Hematopoietic multipotent progenitor cell treated with erythropoietin and hydrocortisone succinate and interleukin-3 and kit ligand, for 4 days (in vitro differentiated cells): ENCODE results near the gene AGMAT.
"Not testable (repeated sequence)": the region's sequence is repeated elsewhere in the genome, so short reads cannot be mapped to it uniquely, and the experiment has no call there.

Experiments
- DNase-seq: peaks from one replicate; pipeline ENCODE4 v3.0.0-alpha.2; 2015

AGMAT gene

DNA sequence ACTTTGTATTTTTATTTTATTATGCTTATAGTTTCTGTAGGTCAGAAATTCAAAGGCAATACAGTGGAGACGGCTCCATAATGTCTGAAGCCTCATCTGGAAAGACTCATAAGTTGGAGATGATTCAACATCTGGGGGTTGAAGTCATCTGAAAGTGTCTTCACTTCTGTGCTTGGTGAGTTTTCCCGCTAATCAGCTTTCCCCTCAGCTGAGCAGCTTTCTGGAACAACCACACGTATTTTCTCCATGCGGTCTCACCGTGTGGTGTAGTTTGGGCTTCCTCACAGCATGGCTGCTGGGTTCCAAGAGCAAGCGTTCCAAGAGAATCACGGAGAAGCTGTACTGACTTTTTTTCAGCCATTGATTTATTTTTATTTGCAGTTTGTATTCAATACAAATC is 24.8 kb upstream of the AGMAT start:
- no peak for DNase-seq

DNA sequence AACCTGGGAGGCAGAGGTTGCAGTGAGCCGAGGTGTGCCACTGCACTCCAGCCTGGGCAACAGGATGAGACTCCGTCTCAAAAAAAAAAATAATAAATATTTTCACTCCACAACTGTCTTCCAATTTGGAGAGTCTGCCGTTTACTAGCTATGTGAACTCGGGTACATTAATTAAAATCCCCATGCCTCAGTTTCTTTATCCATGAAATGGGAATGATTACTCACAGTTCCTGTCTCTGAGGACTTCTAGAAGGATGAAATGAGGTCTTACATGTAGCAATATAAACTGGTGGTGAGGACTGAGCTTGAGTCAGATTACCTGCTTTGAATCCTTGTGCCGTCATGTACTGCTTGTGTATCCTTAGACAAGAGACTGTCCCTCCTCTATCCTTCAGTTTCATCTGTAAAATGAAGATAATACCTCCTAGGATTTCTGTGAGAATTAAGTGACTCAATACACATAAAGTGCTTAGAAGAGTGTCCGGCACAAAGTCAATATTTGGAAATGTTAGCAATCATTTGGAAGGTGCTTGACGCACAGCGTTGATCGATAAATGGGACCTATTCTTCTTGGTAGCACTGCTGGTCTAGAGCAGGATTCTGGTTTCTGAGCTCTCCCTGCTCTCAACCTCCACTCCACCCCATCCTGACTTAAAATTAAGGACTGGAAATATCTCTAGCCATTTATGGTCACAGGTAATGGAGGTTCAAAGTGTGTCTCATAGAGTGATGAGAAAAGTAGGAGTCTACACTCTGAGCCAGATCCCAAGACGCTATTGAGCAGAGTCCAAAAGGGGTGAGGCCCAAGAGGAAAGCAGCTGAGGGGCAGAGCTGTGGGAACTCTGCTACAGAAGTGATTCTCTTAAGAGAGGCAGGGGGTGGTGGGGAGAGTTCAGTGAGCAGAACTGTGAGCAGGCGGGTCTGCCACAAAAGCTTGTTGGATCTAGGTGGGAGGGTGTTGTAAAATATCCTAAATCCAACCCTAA is 20.8 kb upstream of the AGMAT start:
- no peak for DNase-seq

DNA sequence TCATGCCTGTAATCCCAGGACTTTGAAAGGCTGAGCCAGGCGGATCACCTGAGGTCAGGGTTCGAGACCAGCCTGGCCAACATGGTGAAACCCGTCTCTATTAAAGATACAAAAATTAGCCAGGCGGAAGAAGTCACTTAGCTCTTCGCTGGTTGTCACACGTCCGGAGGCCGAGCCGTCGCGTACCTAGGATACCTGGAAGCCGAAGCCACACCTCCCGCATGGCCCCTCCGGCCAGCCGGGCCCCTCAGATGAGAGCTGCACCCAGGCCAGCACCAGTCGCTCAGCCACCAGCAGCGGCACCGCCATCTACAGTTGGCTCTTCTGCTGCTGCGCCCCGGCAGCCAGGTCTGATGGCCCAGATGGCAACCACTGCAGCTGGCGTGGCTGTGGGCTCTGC is 19.5 kb upstream of the AGMAT start:
- DNase-seq: not testable (repeated sequence)

DNA sequence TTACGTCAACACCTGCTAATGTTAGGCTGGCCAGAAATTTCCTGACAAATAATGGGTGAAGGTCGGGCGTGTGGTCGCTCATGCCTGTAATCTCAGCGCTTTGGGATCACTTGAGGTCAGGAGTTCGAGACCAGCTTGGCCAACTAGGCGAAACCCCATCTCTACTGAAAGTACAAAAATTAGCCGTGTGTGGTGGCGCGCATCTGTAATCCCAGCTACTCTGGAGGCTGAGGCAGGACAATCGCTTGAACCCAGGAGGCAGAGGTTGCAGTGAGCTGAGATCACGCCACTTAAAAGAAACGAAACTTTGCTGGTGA is 19.1 kb upstream of the AGMAT start:
- DNase-seq: not testable (repeated sequence)

DNA sequence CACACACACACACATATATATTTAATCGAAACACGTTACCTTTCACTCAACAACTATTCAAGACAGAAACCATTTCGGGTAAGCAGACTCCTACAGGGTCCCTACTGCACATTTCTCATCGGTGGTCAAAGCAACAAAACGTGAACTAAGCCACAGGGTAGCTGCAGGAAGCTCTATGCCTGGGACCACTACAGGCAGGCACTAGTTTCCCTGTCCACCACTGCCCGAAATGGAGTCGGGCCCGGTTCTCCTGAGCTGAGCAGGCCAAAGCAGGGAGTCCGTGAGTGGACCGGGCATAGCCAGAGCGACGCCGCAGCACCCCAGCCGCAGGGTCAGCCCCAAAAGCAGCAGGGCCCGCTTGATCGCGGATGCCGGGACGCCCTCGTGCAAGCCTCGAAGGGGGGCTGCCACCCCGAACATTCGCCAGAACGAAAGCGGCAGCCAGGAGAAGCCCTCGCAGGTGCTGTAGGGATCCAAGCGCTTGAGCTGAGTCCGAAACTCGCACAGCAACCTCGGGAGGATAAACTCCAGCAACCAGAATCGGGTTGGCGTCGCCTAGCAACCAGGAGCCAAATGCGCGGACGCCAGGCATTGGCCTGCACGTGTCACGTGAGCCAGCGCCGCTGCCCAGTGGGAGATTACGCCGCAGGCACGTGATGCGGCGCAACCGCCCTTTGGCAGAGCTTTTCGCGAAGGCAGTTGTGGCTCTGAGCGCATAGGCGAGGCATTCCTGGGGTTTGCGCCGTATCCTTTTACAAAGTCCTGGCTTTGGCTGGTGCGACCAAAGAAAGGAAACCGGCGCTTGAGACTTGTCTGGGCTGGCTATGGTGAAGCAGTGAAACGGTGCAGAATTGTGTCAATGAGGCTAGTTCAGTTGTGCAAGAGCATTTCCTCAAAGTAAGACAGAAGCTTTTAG is 18.5 kb upstream of the AGMAT start:
- peak; percentile 97 for DNase-seq

DNA sequence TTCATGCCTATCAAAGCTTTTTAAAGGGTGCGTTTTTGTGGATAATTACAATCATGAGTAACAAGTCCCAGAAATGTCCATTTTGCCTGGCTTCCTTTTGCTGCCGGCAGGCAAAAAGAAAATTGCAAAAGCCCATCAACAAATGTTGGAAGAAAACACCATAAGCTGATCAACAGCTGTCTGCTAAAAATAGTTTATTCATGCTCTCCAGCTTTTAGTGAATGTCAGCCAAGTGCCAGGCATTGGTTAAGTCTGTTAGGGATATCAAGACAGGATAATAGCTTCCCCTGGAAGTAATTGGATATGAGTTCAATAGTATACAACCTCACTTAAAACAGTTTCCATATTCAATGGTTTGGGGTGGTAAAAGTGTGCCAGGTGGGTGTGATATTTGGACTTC is 13.6 kb upstream of the AGMAT start:
- DNase-seq: no peak

DNA sequence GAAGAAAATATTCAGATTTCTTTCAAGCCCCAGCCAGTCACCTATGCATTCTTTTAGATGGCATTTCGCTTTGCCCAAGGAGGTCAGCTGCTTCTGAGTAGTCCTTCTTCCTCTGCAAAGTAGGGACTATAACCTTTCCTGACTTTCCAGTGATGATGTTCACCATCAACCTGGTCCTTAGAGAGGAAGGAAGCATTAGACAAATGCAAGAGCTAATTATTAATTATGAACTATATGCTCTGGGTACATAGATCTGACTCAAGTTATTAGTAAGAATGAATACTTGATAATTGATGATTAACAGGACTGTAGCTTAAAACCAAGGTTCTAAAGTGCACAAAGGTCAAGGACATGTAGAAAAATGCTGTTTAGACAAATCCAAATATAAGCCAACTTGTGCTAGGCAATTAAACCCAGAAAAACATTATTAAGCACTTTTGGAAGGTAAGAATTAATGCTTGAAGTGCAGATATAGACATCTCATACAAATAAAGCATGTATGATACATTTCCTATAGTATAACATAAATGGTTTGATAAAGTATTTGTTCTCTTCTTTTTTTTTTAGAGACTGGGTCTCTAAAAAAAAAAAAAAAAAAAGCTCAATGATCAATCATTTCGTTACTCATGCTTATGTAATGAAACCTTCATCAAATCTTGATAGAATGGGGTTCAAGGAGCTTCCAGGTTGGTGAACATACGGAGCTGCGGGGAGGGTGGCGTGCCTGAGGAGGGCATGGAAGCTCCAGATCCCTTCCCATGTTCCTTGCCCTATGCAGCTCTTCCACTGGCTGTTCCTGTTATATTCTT is 11.2 kb upstream of the AGMAT start:
- no peak for DNase-seq

DNA sequence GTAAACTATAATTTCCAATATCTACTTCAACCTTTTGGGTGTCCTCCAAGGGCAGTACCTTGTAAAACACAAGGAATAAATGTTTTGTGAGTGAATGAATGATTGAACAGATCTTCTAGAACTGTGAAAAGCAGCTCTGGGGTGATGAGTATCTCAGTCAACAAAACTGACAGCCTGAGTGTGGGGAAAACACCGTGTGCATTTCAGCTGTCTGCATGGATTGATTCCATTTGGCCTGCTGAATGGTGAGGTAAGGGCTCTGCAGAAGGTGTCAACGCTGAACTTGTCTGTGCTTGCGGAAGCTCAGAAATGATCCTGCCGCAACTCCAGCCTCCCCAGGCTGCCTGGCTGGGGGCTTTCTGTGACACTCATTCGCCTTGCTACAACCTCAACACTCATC is 7.4 kb upstream of the AGMAT start:
- no peak for DNase-seq

DNA sequence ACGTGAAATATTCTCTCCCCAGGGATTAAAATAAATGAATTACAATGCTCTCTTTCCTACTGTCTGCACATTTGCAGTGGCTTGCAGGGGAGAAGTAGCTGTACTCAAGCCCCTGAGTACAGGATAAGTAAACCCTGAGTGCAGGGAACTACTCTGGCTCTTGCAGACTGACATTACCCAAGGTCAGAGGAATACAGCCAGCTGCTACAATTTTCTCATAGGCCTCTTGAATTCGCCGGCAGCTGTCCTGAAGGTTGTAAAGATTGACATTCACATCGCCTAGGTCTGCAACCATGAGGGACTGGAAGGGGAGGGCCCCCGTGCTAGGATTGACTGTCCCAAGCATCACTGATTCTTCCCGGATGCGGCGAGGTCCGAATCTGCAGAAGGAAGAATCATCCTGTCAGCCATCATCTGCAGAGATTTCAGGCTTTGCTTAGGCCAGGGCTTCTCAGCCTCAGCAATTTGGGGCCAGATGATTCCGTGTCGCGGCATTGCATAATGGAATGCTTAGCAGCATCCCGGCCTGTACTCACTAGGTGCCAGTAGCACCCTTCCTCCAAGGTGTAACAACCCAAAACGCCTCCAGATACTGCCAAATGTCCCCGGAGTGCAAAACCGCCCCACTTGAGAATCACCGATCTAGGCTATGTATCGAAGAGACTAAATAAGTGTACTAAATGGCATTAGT is 1.7 kb downstream of the AGMAT start:
- no peak for DNase-seq

DNA sequence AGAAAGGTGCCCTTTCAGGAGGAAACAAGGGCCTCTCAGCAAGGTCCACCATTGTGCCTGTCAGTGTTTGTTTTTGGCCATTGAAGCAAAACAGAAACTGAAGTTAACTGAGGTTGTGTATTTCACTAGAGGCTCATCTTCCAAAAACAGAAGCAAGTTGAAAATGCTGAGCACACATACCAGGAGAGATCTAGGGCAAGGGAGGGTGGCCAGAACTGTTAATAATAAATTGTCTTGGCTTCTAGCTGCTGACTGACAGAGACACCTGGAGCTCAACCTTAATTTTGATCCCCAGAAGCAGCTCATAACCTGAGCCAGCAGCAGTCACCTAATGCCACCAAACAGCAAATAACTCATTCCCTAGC is 5.2 kb downstream of the AGMAT start:
- DNase-seq: no peak

DNA sequence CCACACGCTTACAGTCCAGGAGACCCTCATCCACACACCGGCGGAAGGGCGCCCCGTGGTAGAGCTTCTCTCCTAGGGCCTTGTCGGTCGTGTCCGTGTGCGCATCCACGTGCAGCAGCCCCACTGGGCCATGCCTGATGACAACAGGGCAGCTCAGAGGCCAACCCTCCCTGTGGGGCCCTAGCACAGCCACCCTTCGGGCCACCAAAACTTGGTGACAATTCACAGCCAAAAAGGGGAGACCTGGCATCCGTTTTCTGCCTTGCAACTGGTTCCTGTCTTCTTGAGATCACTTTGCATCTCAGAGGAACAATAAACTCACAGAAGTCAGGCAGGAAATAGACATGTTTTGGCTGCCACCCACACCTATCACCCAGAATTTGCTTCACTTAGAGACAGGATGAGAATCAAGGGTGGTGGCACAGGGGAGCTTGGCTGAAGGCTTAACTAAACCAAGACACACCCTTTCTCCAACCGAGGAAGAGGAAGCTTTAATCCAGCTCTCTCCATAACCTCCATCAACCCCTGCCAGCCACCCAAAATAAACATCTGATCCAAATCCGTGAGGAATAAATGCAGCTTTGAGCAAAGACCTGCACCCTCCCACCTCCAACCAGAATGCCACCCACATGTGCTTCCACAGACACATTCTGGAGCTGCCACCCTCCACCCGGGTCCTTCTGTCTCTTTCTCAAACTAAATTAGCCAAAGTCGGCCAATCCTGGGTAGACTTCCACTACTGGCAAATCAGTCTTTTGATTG is 5.7 kb downstream of the AGMAT start:
- DNase-seq: no peak

DNA sequence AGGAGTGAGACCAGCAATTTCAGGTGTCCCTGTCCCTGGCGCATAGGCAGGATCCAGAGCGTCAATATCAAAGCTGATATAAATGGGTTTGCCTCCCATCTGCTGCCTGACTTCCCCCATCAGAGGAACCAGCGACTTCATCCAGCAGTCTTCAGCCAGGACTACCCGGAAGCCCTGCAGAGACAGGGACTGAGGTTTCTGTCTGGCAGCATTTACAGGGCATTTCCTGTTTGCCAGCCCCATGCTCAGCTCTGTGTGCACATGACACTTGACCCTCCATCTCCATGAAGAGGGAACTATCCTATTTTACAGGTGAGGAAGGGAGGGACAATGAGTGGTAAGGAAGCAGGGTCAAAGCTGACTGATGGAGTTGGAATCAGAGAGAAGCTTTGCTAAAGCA is 7.2 kb downstream of the AGMAT start:
- DNase-seq: no peak

DNA sequence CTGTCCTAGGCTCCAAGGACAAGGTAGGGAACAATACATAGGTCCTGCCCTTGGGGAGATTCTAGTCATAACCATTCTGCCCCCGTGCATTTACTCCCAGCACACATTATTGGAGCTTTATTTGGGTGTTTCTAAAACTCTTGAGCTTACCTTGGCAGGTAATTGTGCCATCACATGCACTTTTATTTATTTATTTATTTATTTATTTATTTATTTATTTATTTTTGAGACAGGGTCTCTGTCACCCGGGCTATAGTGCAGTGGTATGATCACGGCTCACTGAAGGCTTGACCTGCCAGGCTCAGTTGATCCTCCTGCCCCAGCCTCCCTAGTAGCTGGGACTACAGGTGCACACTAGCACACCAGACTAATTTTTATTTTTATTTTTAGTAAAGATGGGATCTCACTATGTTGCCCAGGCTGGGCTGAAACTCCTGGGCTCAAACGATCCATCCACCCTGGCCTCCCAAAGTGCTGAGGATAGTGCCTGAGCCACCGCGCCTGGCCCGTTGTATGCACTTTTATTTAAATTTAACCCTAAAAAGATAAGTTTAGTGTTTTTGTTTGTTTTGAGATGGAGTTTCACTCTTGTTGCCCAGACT is 9.2 kb downstream of the AGMAT start:
- no peak for DNase-seq

DNA sequence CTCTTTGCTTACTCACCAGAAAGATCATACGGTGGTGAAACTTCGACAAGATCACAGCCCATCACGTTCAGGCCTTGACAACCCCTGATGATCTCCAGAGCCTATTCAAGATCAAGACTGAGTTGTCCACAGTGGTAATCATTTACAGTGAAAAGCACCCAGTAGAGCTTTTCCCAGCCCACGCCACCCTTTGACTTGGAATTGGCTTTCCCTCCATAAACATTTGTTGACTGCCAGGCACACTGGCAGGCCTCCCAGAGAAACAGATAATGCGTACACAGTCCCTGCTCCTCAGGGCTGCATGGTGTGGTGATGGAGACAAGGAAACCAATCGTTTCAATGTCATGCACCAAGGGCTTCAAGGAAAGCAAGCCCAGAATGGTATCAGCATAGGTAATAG is 10.1 kb downstream of the AGMAT start:
- no peak for DNase-seq

DNA sequence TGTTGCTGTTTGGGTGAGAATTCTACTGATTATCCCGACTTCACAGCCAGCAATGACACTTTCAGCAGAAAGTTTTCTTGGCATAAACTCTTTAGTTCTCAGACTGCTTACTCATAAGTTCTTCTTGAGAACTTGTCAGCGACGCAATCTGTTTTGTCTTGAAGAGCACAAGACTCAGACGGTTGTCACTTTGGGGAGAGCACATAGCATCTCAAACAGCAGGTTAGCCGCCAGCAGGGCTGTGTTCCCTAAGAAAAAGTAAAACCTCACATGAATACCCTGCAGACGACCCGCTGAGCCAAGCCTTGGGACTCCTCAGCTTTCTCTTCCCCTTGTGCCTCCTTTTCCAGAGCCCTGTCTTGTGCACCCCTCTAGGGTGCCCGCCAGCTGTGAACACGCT is 11.4 kb downstream of the AGMAT start:
- no peak for DNase-seq

DNA sequence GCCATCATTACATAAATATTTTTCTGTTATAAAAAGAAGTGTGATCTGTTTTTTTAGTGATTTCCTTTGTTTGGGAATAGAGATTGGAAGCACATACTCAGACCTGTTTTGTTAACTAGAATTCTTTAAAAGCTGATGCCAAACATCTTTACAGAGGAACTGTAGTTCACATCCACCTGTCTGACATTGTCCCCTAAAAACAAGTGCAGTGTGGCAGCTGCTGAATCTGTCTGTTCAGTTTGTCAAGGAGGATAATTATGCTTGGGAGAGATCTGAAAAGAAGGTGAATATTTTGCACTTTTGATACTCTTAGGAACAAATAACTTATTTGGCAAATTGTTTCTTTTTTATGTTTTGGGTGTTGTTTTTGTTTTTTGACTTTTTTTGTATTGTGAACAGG is 13.6 kb downstream of the AGMAT start:
- DNase-seq: no peak

DNA sequence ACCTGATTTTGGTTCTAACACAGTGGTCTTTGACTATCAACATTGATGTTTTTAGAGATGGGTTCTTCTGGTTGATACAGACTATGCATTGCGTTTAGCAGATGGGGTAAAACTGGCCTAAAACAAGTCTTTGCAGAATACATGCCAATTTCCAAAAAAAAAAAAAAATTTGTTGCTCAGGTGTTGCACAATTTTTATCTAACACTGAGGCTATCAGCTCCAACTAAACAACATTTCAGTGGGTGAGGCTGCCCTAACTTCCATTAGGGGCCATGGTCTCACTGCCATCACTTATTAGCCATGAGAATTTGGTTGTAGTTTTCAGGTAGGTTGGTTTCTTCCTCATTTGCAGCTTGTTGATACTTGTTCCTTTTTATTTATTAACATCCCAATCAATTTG is 14.0 kb downstream of the AGMAT start:
- DNase-seq: no peak

DNA sequence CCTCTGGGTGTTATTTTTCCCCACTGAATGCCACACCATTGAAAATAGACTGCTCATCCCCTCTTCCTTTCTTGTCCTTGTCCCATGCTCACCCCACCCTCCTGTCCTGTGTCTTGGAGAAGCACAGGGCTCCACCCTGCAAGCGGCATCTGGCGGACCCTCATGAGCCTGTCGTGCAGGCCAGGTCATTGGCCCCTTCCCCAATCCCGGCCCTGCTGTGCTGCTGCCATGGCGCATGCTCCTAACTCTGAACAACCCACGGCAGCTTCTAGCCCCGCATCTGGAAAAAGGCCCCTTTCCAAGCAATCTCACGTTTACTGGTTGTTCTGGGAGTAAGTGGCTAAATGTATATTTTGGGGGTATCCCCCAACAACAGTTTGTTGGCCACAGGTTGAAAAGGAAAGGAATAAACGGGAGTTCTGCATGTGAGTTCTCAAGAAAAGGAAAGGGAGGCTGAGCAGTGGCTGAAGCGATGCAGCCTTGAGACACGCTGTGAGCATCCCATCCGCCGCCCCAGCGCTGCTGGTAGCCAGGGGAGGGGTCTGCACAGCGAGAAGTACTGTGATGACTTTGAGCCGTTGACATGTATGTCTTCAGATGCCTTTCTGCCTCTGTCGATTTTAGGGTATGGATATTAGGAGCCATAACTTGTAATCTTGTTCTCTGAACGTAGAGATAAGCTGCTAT is 16.3 kb downstream of the AGMAT start:
- DNase-seq: no peak

DNA sequence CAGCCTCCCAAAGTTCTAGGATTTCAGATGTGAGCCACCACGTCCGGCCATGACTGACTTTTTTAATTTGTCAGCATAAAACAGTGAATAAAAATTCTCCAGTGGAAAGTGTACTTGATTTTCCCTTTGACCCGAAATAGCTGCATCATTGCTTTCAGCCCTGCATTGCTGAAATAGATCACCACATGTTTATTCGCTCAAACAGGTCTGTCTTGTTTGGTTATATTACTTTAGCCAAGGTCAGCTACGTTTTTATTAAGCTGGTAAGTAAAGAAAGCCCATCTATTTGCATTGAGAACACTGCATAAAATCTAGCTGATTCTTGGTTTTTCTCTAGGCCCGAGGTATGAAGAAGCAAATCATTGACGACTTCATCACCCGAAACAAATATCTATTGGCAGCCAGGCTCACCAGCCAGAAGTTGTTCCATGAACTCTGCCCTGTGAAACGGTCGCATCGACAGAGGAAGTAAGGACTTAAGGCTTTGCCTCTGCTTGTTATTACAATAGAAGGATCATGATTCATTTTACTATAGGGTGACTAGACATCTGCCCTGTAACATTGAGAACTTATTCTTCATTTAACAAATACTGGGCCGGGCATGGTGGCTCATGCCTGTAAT is 25.6 kb downstream of the AGMAT start:
- no peak for DNase-seq

DNA sequence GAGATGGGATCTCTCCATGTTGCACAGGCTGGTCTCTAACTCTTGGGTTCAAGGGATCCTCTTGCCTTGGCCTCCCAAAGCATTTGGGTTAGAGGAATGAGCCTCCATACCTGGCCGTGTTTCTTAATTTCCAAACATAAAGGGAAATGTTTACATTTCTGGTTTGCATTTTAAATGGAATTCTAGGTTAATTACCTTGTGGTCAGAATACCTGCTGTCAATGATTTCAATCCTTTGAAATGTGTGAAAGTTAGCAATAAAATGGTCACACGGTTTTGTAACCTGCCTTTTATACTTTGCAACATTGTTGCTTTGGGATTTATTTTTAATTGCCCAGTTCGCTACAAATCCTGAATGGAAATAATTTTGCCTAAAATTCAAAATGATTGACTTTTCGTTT is 26.3 kb downstream of the AGMAT start:
- no peak for DNase-seq
